HepG2 (cell line): ENCODE measurements around the gene MAPK1. TPM values are rescaled to one million over a fixed set of nuclear protein-coding genes. Genes with fewer than 3 reads are reported as not detected.

ENCODE experiments used
- ATAC-seq: fragments of 200-7000 bp; cut with Tn5 transposase; 3 replicates; pipeline ENCODE4 v1.9.1; 2020; ENCODE audit warnings: mild to moderate bottlenecking, moderate library complexity
- BruUV-seq: library from RNA; stranded (reverse); fragments of 400-500 nt; replicated peaks from 2 replicates; lab custom pipeline; 2021; lab: Mats Ljungman, UMichigan
- CTCF ChIA-PET: fragments of 300-600 bp; formaldehyde crosslinking; extraction: SDS; loops from one replicate; lab custom pipeline; 2021; ENCODE audit warnings: low total read pairs, inconsistent platforms, low intra/inter-chr PET ratio; lab: Yijun Ruan, JAX
- POLR2A ChIA-PET: fragments of 350-600 bp; sonication (Branson Sonifier 250); formaldehyde crosslinking; loops from one replicate; lab custom pipeline; 2020; ENCODE audit warnings: antibody characterized with exemption, inconsistent platforms; lab: Yijun Ruan, JAX
- DNase-seq: peaks from one replicate; pipeline ENCODE4 v3.0.0-alpha.2; 2015; ENCODE audit warnings: low spot score
- FAIRE-seq: peaks from 3 replicates; lab custom pipeline; 2011; peaks lifted over from hg19 to GRCh38; lab: Jason Lieb, UNC
- H2AFZ ChIP-seq: one replicate; pipeline ENCODE4 v1.6.1; 2011; ENCODE audit warnings: low read length, inconsistent platforms
- H3K27ac ChIP-seq: fragments of 300-600 bp; 3 replicates; pipeline ENCODE4 v1.8.0; 2011; ENCODE audit warnings: mixed run types, mild to moderate bottlenecking, mixed read lengths, low read length, inconsistent platforms; ENCODE audit not compliant: insufficient read depth; ENCODE audit errors: extremely low read length
- H3K27me3 ChIP-seq, 2 experiments: fragments of 200-600 bp in 1 of 2; 2 replicates in 1 of 2; 3 replicates in 1 of 2; pipeline versions ENCODE4 v1.6.0 to v1.8.0; 2011; ENCODE audit warnings: low read length in 2 of 2, mild to moderate bottlenecking in 2 of 2, moderate library complexity in 2 of 2, inconsistent platforms in 1 of 2; ENCODE audit not compliant: insufficient read depth in 2 of 2, control insufficient read depth in 1 of 2
- H3K36me3 ChIP-seq, 2 experiments: fragments of 200-600 bp in 1 of 2; replicated peaks in 1 of 2; 2 replicates in 1 of 2; 3 replicates in 1 of 2; pipeline versions ENCODE4 v1.5.1 to v1.8.0; 2011; ENCODE audit warnings: low read length in 2 of 2, inconsistent platforms in 1 of 2; ENCODE audit not compliant: insufficient read depth in 2 of 2, control insufficient read depth in 1 of 2
- H3K4me1 ChIP-seq: 2 replicates; pipeline ENCODE4 v1.5.1; 2012; ENCODE audit warnings: low read length, inconsistent platforms; ENCODE audit not compliant: insufficient read depth
- H3K4me2 ChIP-seq: 2 replicates; pipeline ENCODE4 v1.6.0; 2011; ENCODE audit warnings: low read depth, low read length, inconsistent platforms
- H3K4me3 ChIP-seq, 3 experiments: fragments of 200-600 bp in 1 of 3; sonication (generic), shearing (Covaris generic) in 1 of 3; replicated peaks in 1 of 3; 2 replicates each; pipeline ENCODE4 v1.5.1; 2011 to 2016; ENCODE audit warnings: low read length in 3 of 3, inconsistent platforms in 2 of 3, low read depth in 2 of 3, mild to moderate bottlenecking in 2 of 3, control low read depth in 1 of 3, mixed read lengths in 1 of 3; ENCODE audit not compliant: insufficient read depth in 1 of 3
- H3K79me2 ChIP-seq: one replicate; pipeline ENCODE4 v1.6.1; 2011; ENCODE audit warnings: low read length, inconsistent platforms; ENCODE audit not compliant: insufficient read depth
- H3K9ac ChIP-seq: 2 replicates; pipeline ENCODE4 v1.6.0; 2011; ENCODE audit warnings: mild to moderate bottlenecking, low read depth, low read length, inconsistent platforms; ENCODE audit not compliant: insufficient read depth
- H3K9me3 ChIP-seq: 2 replicates; pipeline ENCODE4 v1.5.1; 2012; ENCODE audit warnings: mild to moderate bottlenecking, low read length
- H4K20me1 ChIP-seq: 2 replicates; pipeline ENCODE4 v1.6.0; 2011; ENCODE audit warnings: inconsistent platforms, mild to moderate bottlenecking, low read length, moderate library complexity; ENCODE audit not compliant: insufficient read depth
- EP300 ChIP-seq, 3 experiments: sonication (generic) in 1 of 3; formaldehyde crosslinking in 1 of 3; IDR thresholded peaks; 2 replicates each; pipeline versions ENCODE4 v1.5.1 to v1.6.1; 2011 to 2020; ENCODE audit warnings: low read depth in 2 of 3, low read length in 2 of 3, borderline replicate concordance in 1 of 3, improper control_type of control experiment in 1 of 3, mild to moderate bottlenecking in 1 of 3, missing genetic modification reagents in 1 of 3, moderate library complexity in 1 of 3
- MYNN ChIP-seq: sonication (generic); formaldehyde crosslinking; IDR thresholded peaks from 2 replicates; pipeline ENCODE4 v1.4.0; 2020; ENCODE audit warnings: mild to moderate bottlenecking, low read depth, missing genetic modification reagents
- RBAK ChIP-seq: sonication (generic); formaldehyde crosslinking; IDR thresholded peaks from 2 replicates; pipeline ENCODE4 v1.5.1; 2020; ENCODE audit warnings: mild to moderate bottlenecking, missing genetic modification reagents
- RBM22 ChIP-seq: fragments of 200-400 bp; formaldehyde crosslinking; optimal IDR thresholded peaks from 2 replicates; pipeline ENCODE3; 2017; ENCODE audit warnings: mild to moderate bottlenecking, low read length, moderate library complexity
- RFX5 ChIP-seq: IDR thresholded peaks from 2 replicates; pipeline ENCODE4 v1.6.1; 2011; ENCODE audit warnings: low read depth, low read length, improper control_type of control experiment
- ZBTB40 ChIP-seq, 2 experiments: fragments of 450-650 bp in 1 of 2; sonication (generic) in 1 of 2; formaldehyde crosslinking in 1 of 2; IDR thresholded peaks; 2 replicates each; pipeline versions ENCODE4 v1.6.1 to v1.8.0; 2016 to 2022; ENCODE audit warnings: antibody characterized with exemption in 1 of 2, mild to moderate bottlenecking in 1 of 2, missing genetic modification reagents in 1 of 2
- ZFP36L1 ChIP-seq: sonication (generic); formaldehyde crosslinking; IDR thresholded peaks from 2 replicates; pipeline ENCODE4 v1.8.0; 2022; ENCODE audit warnings: mild to moderate bottlenecking, missing genetic modification reagents, moderate library complexity
- ZSCAN22 ChIP-seq: sonication (generic); formaldehyde crosslinking; IDR thresholded peaks from 2 replicates; pipeline ENCODE4 v1.4.0; 2020; ENCODE audit warnings: mild to moderate bottlenecking, missing genetic modification reagents
- WGBS: methylation state at CpG from one replicate; pipeline ENCODE4 v1.1.6; 2017; ENCODE audit warnings: low lambda C conversion rate; 5-methylcytosine and 5-hydroxymethylcytosine counted together
- in situ Hi-C: cut with HindIII; loops from 2 replicates; pipeline ENCODE4 v1.10.0; 2017; ENCODE audit warnings: low pct_unique_long_range_greater_than_20kb; ENCODE audit not compliant: extremely low pct_ligation_motif_present
- intact Hi-C: fragments of 100-400 bp; cut with micrococcal nuclease; formaldehyde crosslinking; loops from one replicate; pipeline ENCODE4 v1.10.0; 2022; ENCODE audit not compliant: unreplicated experiment
- polyA plus RNA-seq, 8 experiments: library from polyadenylated mRNA; depleted of rRNA in 3 of 8; stranded (reverse) in 7 of 8; unstranded in 1 of 8; fragments of >200 nt; fragmentation: Illumina TruSeq in 4 of 8; extraction: Trizol in 4 of 8; gene quantifications; 2 replicates each; pipeline versions ENCODE4 v1.2.1 to v1.2.3, GENCODE V29; 2011 to 2016; ENCODE audit warnings: low read depth in 4 of 8, missing spikeins in 1 of 8, mixed read lengths in 1 of 8; ENCODE audit not compliant: insufficient read depth in 1 of 8
- total RNA-seq, 5 experiments: library from RNA; depleted of rRNA; stranded (reverse); fragments of >200 nt; fragmentation: Illumina TruSeq; extraction: Trizol; gene quantifications; 2 replicates each; pipeline ENCODE4 v1.2.3, GENCODE V29; 2016; ENCODE audit warnings: low read depth in 1 of 5

MAPK1 gene
- total and polyA plus RNA-seq, 2 of the 13 experiments (the other 11 are each of a cell fraction or from before 2014, with no cell fraction given): 107 to 114 TPM

GRCh38 chr22:21797444-21798221 is 69.8 kb downstream of the MAPK1 start:
- ChIA-PET POLR2A (no interaction called here), CTCF (no interaction called here)
- Histone ChIP-seq H4K20me1 (no peaks in the 10 kb centered on the region; the same call in 1 of the 2 replicates), H3K36me3 (peaks cover 21 to 66% of the 10 kb centered on the region in 2 experiments), H3K79me2 (no peaks in the 10 kb centered on the region)
- intact Hi-C loops: loop anchor here (5.0 kb wide), 1 partner anchor 65 kb away; no protein-coding TSS in a partner anchor
- TF ChIP-seq RBM22 (peak; percentile 68), RFX5 (no peak), ZFP36L1 (no peak), MYNN (CRISPR knock-in tag) (no peak), RBAK (no peak), ZBTB40 (IDR thresholded peaks at IDR 0.05) (no peak), ZBTB40 (CRISPR knock-in tag; IDR thresholded peaks at IDR 0.05) (no peak), ZSCAN22 (CRISPR knock-in tag) (no peak), EP300 (IDR thresholded peaks at IDR 0.05; ENCODE audit: low read depth in 2 of 2, low read length in 2 of 2) (no peak), EP300 (CRISPR knock-in tag; IDR thresholded peaks at IDR 0.05; ENCODE audit: borderline replicate concordance) (no peak)
- TF ChIP-seq, all 625 proteins: peak for 1
- H3K4me3 ChIP-seq: no peak overlapping the region
- no peaks in the 10 kb centered on the region for H3K27me3 ChIP-seq
- no peak overlapping the region for H3K4me2 ChIP-seq
- BruUV-seq: TSS peak; percentile 31
- no peaks in the 10 kb centered on the region for H3K4me1 ChIP-seq
- ATAC-seq (no peak), FAIRE-seq (no peak), DNase-seq (no peak)
- no peak overlapping the region for H3K9ac ChIP-seq
- no peak overlapping the region for H2AFZ ChIP-seq
- no peaks in the 10 kb centered on the region for H3K9me3 ChIP-seq
- in situ Hi-C loops: loop anchor here (10.0 kb wide), 1 partner anchor 57 kb away; no protein-coding TSS in a partner anchor
- H3K27ac ChIP-seq: no peak overlapping the region
- 98% methylated on average over 5 of the region's 5 CpGs for WGBS
